Sigmoid colon (tissue), 7 donors: ENCODE results near the gene FBL. TPM values are rescaled to one million over a fixed set of nuclear protein-coding genes. Genes with fewer than 3 reads are reported as not detected.

Experiments
- DNase-seq: peaks from one replicate; pipeline ENCODE4 v3.0.0-alpha.2; 2019
- H3K27ac ChIP-seq, 4 donors: fragments of 200-600 bp; sonication (generic); one replicate each; pipeline ENCODE4 v1.5.1; 2016 to 2019; ENCODE audit warnings: mild to moderate bottlenecking in 1 of 4
- H3K27me3 ChIP-seq, 3 donors: fragments of 200-600 bp; sonication (generic); one replicate each; pipeline ENCODE4 v1.5.1; 2019; ENCODE audit warnings: mild to moderate bottlenecking in 1 of 3
- H3K36me3 ChIP-seq, 4 donors: fragments of 200-600 bp; sonication (generic); one replicate each; pipeline ENCODE4 v1.5.1; 2016 to 2019
- H3K4me1 ChIP-seq, 4 donors: fragments of 200-600 bp; sonication (generic); one replicate each; pipeline ENCODE4 v1.5.1; 2017 to 2019
- H3K4me3 ChIP-seq, 4 donors: fragments of 200-600 bp; sonication (generic); one replicate each; pipeline ENCODE4 v1.5.1; 2017 to 2019; ENCODE audit warnings: mild to moderate bottlenecking in 2 of 4, moderate library complexity in 1 of 4
- H3K9me3 ChIP-seq, 4 donors: fragments of 200-600 bp in 3 of 4; sonication (generic) in 3 of 4; one replicate each; pipeline versions ENCODE4 v1.5.1 to v1.6.1; 2013 to 2019
- CTCF ChIP-seq, 4 experiments: fragments of 450-650 bp in 3 of 4; fragments of 200-600 bp in 1 of 4; IDR thresholded peaks; one replicate each; pipeline ENCODE4 v1.5.1; 2016 to 2019; ENCODE audit warnings: antibody characterized with exemption in 4 of 4, mild to moderate bottlenecking in 3 of 4, moderate library complexity in 2 of 4
- EP300 ChIP-seq, 4 donors: sonication (generic); formaldehyde crosslinking; IDR thresholded peaks; one replicate each; pipeline ENCODE4 v1.6.1; 2017; ENCODE audit warnings: antibody characterized with exemption in 4 of 4
- POLR2A ChIP-seq, 2 donors: fragments of 450-650 bp; IDR thresholded peaks; one replicate each; pipeline ENCODE4 v1.6.1; 2016; ENCODE audit warnings: antibody characterized with exemption in 2 of 2, mild to moderate bottlenecking in 2 of 2, moderate library complexity in 2 of 2
- POLR2AphosphoS5 ChIP-seq, 4 donors: sonication (generic); formaldehyde crosslinking; IDR thresholded peaks; one replicate each; pipeline ENCODE4 v1.6.1; 2017; ENCODE audit warnings: antibody characterized with exemption in 4 of 4
- WGBS, 2 donors: extraction: QIAGEN DNeasy Blood & Tissue Kit; methylation state at CpG; one replicate each; pipeline ENCODE4 v1.1.7; 2013; 5-methylcytosine and 5-hydroxymethylcytosine counted together
- intact Hi-C: fragments of 100-400 bp; cut with DNase I; formaldehyde crosslinking; loops from one replicate; pipeline ENCODE4 v1.15.1; 2023
- polyA plus RNA-seq, 3 donors: library from polyadenylated mRNA; stranded (reverse); fragments of 200-250 nt; gene quantifications; one replicate each; pipeline ENCODE4 v1.2.3, GENCODE V29; 2013
- total RNA-seq, 4 donors: library from RNA; depleted of rRNA; stranded (reverse); fragments of >200 nt; gene quantifications; one replicate each; pipeline ENCODE4 v1.1.0, GENCODE V29; 2016
- donor health status: healthy with polysubstance abuse.
- donor health status: Bipolar disorder and iron deficiency.
- donor health status: healthy.

Gene FBL
- total and polyA plus RNA-seq, 7 donors: 96.4 to 333 (median 121) TPM

GRCh38 chr19:39826311-39826945, 19.8 kb downstream of the FBL start:
- Histone ChIP-seq H3K27ac (no peak overlapping the region), H3K36me3 (peaks cover 16 to 60% (median 48%) of the 10 kb centered on the region in 4 donors), H3K4me1 (peaks cover 0 to 15% (median 14%) of the 10 kb centered on the region in 4 donors), H3K27me3 (no peaks in the 10 kb centered on the region), H3K9me3 (no peaks in the 10 kb centered on the region), H3K4me3 (no peak overlapping the region)
- intact Hi-C loops: no loop called here
- TF ChIP-seq EP300 (IDR thresholded peaks at IDR 0.05): no peak
- no peak for TF ChIP-seq POLR2AphosphoS5 (IDR thresholded peaks at IDR 0.05)
- TF ChIP-seq POLR2A (IDR thresholded peaks at IDR 0.05): no peak
- no peak for TF ChIP-seq CTCF (IDR thresholded peaks at IDR 0.05)
- DNase-seq: no peak
- WGBS, 2 donors: 94 to 95% methylated on average over 35 of the region's 35 CpGs

- no peaks in the 10 kb centered on the region for H3K27me3 ChIP-seq
- intact Hi-C loops: loop anchor here (2.0 kb wide), 1 partner anchor 21 kb away; the partner anchor contains the start of gene FBL
- no peaks in the 10 kb centered on the region for H3K9me3 ChIP-seq
- no peak overlapping the region for H3K4me3 ChIP-seq
- peaks cover 14 to 52% (median 46%) of the 10 kb centered on the region in 4 donors for H3K36me3 ChIP-seq
- DNase-seq: no peak
- WGBS, 2 donors: 91 to 92% methylated on average over 17 of the region's 17 CpGs
- H3K27ac ChIP-seq: peak overlapping the region in 2 of 4 donors; percentile 75 to 84
- TF ChIP-seq CTCF (IDR thresholded peaks at IDR 0.05) (no peak), POLR2AphosphoS5 (IDR thresholded peaks at IDR 0.05) (no peak), POLR2A (IDR thresholded peaks at IDR 0.05) (no peak), EP300 (IDR thresholded peaks at IDR 0.05) (no peak)
- H3K4me1 ChIP-seq: peaks cover 0 to 15% (median 14%) of the 10 kb centered on the region in 4 donors
Observed at GRCh38 chr19:39825531-39826076, 20.6 kb downstream of the FBL start.

GRCh38 chr19:39825093-39825463, 21.1 kb downstream of the FBL start:
- DNase-seq: no peak
- Histone ChIP-seq H3K27ac (peak overlapping the region; percentile 75 to 84 (median 82)), H3K36me3 (peaks cover 9 to 47% (median 41%) of the 10 kb centered on the region in 4 donors), H3K4me1 (peaks cover 0 to 15% (median 14%) of the 10 kb centered on the region in 4 donors), H3K4me3 (peak overlapping the region in 2 of 4 donors; percentile 63 to 67), H3K27me3 (no peaks in the 10 kb centered on the region), H3K9me3 (no peaks in the 10 kb centered on the region)
- no peak for TF ChIP-seq CTCF (IDR thresholded peaks at IDR 0.05)
- TF ChIP-seq POLR2AphosphoS5 (IDR thresholded peaks at IDR 0.05): no peak
- TF ChIP-seq EP300 (IDR thresholded peaks at IDR 0.05): no peak
- no peak for TF ChIP-seq POLR2A (IDR thresholded peaks at IDR 0.05)
- 76 to 87% methylated on average over 11 of the region's 11 CpGs for WGBS, 2 donors
- intact Hi-C loops: loop anchor here (2.0 kb wide), 1 partner anchor 22 kb away; the partner anchor contains the start of gene FBL

- H3K4me3 ChIP-seq: peak overlapping the region; percentile 63 to 82 (median 72)
- DNase-seq: peak; percentile 96
- H3K36me3 ChIP-seq: peaks cover 9 to 40% (median 35%) of the 10 kb centered on the region in 4 donors
- H3K9me3 ChIP-seq: no peaks in the 10 kb centered on the region
- H3K27me3 ChIP-seq: no peaks in the 10 kb centered on the region
- H3K27ac ChIP-seq: peak overlapping the region; percentile 75 to 84 (median 82)
- intact Hi-C loops: loop anchor here (2.0 kb wide), 1 partner anchor 22 kb away; the partner anchor contains the start of gene FBL
- WGBS, 2 donors: 4 to 6% methylated on average over 47 of the region's 47 CpGs
- peaks cover 0 to 15% (median 14%) of the 10 kb centered on the region in 4 donors for H3K4me1 ChIP-seq
- TF ChIP-seq POLR2A (IDR thresholded peaks at IDR 0.05): no peak
- no peak for TF ChIP-seq EP300 (IDR thresholded peaks at IDR 0.05)
- TF ChIP-seq CTCF (IDR thresholded peaks at IDR 0.05): peak in 1 of 4 experiments; percentile 15
- TF ChIP-seq POLR2AphosphoS5 (IDR thresholded peaks at IDR 0.05): peak; percentile 33 to 81 (median 62)
Observed at GRCh38 chr19:39824143-39825092, 21.8 kb downstream of the FBL start.
